Heart left ventricle (tissue), 13 donors: ENCODE results near the gene MTFMT.

Experiments
- CTCF ChIP-seq, 12 donors: fragments of 200-600 bp; sonication (generic) in 4 of 12; IDR thresholded peaks; one replicate each; pipeline versions ENCODE4 v1.5.0 to v1.8.0; 2018 to 2022; ENCODE audit warnings: antibody characterized with exemption in 12 of 12, mild to moderate bottlenecking in 5 of 12
- POLR2A ChIP-seq, 2 donors: fragments of 450-650 bp; IDR thresholded peaks; one replicate each; pipeline ENCODE4 v1.6.1; 2017; ENCODE audit warnings: antibody characterized with exemption in 2 of 2, mild to moderate bottlenecking in 2 of 2, moderate library complexity in 2 of 2
- donor health status: ischemic (EF 13 %, LVEDD 7.1; RV severe dilation, severe dysfunction).
- donor health status: DM: no; HTN: yes; CAD: no.
- donor health status: DM: no; HTN: no; CAD: no.
- donor health status: ischemic (EF 25% LVEDD 6.9; RV normal size, moderate dysfunction).
- donor health status: ischemic (EF 25% LVEDD 5.7; RV mildly dilated, moderate dysfunction).
- donor health status: ischemic (EF 35%, LVEDD 5.7; RV mildly dilated, moderate dysfunction).
- donor health status: nonischemic (EF 11% LVEDD 7.7; RV severe dilation, severe dysfunction).
- donor health status: DM: yes; HTN: yes; CAD: no.
- donor health status: PGD.
- donor health status: ischemic (EF 29% LVEDD 5.4; RV normal size, mild dysfunction).
- donor health status: nonischemic (EF 23%, LVEDD 6.1; RV moderate dilation, normal function).

GRCh38 chr15:65054333-65055200 lies 25.1 kb upstream of the MTFMT start:
- TF ChIP-seq CTCF (IDR thresholded peaks at IDR 0.05) (peak; percentile 81 to 96 (median 92)), POLR2A (IDR thresholded peaks at IDR 0.05) (no peak)
